Activated naive CD4-positive, alpha-beta T cell treated with Interleukin-2 at 50 U/mL for 16 hours (primary cell): ENCODE data around the gene OR7A5.
A peak's percentile ranks its signal among the peaks of the same experiment; 100 is the strongest.
"Not testable (repeated sequence)": the region's sequence is repeated elsewhere in the genome, so short reads cannot be mapped to it uniquely, and the experiment has no call there.

Source experiments
- DNase-seq: peaks from one replicate; pipeline ENCODE4 v3.0.0-alpha.2; 2020

The OR7A5 gene

DNA sequence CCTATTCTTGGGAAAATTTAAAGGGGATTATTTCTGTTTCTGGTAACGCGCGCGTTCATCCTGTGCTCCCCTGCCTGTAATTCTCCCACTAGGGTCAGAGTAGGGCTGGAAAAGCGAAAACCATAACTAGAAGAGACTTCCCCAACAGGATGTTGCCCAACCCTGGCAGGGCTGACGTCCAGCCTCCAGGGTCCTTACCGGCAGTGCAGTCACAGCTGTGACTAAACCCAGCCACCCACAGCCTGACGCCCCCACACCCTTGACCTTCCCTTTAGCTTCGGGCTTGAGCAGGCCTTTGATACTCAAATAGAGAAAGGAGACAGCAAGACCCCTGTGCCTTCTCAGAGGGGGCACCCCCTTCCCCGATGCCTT is 50.3 kb downstream of the OR7A5 start:
- peak; percentile 8 for DNase-seq

DNA sequence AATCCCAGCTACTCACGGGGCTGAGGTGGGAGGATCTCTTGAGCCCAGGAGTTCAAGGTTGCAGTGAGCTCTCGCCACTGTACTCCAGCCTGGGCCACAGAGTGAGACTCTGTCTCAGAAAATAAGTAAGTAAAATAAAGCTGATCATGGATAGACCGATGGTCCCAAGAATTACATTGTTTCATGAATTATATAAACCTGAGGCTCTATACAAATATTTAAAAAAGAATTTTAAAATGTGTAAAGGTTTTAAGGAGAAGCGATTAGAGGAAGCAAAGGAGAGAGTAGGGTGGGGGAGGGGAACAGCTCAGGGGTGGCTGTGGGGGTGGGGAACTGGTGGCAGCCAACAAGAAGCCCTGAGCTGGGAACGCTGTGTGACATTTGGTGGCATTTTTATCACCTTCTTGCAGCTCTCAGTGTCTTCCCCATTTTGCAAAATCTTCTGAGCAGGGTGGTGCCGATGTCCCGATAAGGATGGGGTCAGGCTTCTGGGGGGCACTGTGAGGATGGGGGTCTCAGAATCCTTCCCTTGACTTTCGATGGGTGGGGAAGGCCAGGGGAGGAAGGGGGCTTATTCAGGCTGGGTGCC is 51.5 kb downstream of the OR7A5 start:
- DNase-seq: not testable (repeated sequence)

DNA sequence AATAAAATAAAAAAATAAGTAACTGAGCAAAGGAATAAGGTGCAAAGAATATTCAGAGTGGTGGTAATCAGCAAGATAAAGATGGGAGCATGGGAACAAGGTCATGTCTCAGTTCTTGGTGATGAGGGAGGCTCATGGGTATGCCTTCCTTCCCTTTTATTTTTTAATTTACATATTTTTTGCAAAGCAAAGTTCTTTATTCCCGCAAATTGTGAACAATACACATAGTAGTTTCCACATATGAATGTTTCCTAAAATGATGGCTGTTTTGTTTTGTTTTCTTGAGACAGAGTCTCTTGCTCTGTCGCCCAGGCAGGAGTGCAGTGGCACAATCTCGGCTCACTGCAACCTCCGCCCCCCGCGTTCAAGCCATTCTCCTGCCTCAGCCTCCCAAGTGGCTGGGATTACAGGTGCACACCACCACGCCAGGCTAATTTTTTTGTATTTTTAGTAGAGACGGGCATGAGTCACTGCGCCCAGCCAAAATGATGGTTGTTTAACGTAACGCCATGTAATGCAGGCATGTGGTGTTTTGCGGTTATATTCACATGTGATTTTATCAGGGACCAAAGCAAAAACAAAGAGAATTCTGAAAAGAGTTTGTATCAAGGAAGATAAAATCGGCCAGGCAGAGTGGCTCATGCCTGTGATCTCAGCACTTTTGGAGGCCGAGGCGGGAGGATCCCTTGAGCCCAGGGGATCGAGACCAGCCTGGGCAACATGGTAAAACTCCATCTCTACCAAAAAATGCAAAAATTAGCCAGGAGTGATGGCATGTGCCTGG is 52.2 kb downstream of the OR7A5 start:
- no peak for DNase-seq

DNA sequence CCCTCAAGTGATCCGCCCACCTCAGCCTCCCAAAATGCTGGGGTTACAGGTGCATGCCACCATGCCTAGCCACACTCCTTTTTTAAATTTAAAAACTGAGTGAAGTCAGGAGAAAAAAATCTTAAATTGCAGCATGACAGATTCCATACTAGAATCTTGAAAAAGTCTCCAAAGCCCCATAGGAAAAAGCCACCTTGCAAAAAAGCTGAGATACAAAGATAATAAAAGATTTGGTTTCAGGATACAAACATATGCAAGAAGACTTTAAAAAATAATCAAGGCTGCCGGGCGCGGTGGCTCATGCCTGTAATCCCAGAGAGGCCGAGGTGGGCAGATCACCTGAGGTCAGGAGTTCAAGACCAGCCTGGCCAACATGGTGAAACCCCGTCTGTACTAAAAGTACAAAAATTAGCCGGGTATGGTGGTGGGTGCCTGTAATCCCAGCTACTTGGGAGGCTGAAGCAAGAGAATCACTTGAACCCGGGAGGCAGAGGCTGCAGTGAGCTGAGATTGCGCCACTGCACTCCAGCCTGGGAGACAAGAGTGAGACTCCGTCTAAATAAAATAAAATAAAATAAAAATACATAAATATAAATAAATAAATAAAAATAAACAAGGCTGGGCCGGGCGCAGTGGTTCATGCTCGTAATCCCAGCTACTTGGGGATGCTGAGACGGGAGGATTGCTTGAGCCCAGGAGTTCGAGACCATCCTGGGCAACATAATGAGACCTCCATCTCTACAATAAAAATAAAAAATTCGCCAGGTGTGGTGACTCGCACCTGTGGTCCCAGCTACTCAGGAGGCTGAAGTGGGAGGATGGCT is 53.1 kb downstream of the OR7A5 start:
- DNase-seq: not testable (repeated sequence)

DNA sequence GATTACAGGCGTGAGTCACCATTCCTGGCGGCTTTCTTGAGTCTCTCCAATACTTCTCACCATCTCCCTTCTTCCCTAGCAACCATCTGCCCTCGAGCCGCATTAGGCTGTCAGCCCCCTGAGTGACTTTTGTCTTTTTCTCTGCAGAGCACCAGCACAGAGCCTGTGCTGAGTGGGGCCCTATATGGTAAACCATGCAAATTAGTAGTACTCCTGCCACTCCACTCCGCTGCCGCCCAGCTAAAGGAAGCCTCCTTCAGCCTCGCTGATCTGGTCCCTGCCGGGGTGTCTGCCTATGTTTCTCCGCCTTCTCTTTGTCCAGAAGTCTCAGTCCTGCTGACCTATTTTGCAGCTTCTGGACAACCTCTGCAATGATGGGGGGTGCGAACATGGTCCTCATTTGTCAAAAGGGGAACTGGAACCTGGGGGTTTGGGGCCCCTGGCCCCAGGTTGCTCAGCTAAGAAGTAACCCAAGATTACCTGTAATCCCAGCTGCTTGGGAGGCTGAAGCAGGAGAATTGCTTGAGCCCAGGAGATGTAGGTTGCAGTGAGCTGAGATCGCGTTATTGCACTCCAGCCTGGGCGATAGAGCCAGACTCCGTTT is 54.3 kb downstream of the OR7A5 start:
- DNase-seq: not testable (repeated sequence)

DNA sequence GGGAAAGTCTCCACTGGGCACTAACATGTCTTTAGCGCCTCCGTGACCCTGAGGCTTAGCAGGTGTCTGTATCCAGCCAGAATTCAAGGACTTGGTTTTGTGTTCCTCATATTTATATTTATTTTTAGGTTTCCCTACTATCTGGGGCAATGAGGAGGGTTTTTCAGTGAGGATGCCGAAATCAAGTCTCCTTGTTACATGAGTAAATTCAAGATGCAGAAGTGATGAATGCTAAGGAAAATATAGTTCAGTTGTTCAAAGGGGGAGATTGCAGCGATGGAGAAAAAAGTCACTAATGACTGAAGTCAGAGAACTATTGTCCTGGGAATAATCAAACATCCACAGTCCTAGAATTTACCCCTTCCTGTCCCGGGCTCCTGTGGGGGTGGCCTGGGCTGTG is 55.8 kb downstream of the OR7A5 start:
- DNase-seq: no peak

DNA sequence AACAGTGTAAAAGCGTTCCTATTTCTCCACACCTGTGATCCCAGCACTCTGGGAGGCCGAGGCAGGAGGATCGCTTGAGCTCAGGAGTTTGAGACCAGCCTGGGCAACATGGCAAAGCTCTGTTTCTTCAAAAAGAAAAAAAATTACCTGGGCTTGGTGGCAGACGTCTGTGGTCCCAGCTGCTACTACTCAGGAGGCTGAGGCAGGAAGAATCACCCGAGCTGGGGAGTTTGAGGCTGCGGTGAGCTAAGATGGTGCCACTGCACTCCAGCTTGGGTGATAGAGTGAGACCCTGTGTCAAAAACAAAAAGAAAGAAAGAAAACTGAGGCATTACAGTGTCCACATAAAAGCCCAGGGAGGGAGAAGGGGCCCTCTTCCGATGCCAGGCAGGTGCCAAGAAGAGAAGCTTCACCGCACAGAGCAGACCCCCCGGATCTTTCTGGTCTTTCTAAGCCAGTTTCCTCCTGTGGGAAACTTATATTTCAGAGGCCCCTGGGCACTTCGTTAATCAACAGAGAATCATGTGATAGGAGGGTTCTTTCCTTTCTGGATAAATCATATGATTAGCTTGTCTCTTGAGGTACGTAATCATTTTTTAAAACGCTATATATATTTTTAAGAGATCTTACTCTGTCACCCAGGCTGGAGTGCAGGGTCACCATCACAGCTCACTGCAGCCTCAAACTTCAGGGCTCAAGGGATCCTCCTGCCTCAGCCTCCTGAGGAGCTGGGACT is 56.7 kb downstream of the OR7A5 start, which contains the start of gene ADGRE2:
Gene ADGRE2, minus strand, starts transcription at position 451 of the 736 bp plus-strand sequence. CDS start 1,804 bp downstream, outside the sequence.
- DNase-seq: not testable (repeated sequence)

DNA sequence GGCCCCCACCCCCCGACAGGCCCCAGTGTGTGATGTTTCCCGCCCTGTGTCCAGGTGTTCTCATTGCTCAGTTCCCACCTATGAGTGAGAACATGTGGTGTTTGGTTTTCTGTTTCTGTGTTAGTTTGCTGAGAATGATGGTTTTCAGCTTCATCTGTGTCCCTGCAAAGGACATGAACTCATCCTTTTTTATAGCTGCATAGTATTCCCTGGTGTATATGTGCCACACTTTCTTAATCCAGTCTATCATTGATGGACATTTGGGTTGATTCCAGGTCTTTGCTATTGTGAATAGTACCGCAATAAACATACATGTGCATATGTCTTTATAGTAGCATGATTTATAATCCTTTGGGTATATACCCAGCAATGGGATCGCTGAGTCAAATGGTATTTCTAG is 57.3 kb downstream of the OR7A5 start:
- not testable (repeated sequence) for DNase-seq
